Fibroblast of skin of left quadriceps (primary cell): ENCODE results near the gene IL22RA2.
"Not testable (repeated sequence)": the region's sequence is repeated elsewhere in the genome, so short reads cannot be mapped to it uniquely, and the experiment has no call there.

Experiments
- DNase-seq, 2 experiments: peaks; one replicate each; pipeline ENCODE4 v3.0.0-alpha.2; 2013; ENCODE audit warnings: low read depth in 2 of 2

IL22RA2 gene

DNA sequence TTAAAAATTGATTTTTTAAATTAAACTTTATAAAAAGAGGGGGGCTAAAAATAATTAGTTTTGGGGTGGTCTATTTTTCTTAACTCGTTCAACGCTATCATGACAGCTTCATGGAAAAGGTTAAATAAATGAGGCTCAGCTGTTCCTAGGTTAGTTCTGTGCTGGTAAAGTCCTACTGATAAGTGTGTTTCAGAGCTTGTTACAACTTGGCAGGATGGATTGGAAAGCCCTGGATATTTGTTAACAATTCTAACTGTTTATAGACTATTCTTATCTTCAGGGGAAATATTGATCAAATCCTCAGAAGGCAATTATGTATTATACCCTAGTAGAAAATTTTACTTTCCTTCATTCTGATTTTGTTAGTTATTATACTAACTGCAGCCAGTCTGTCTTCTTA, 50.4 kb downstream of the IL22RA2 start:
- DNase-seq = no peak

DNA sequence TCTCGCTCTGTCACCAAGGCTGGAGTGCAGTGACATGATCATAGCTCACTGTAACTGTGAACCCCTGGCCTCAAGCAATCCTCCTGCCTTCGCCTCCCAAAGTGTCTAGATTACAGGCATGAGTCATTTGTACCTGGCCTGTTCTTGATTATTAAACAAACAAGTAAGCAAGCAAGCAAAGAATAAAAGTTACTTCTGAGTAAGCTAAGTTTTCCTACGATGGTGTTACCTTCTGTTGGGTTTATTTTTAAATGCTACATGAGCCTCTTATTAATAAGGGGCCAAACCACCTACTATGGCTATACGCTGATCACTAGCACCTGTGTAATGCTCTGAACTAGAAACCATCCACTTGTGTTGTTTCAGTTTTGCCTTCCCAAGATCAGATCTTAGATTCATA, 50.8 kb downstream of the IL22RA2 start:
- DNase-seq = no peak

DNA sequence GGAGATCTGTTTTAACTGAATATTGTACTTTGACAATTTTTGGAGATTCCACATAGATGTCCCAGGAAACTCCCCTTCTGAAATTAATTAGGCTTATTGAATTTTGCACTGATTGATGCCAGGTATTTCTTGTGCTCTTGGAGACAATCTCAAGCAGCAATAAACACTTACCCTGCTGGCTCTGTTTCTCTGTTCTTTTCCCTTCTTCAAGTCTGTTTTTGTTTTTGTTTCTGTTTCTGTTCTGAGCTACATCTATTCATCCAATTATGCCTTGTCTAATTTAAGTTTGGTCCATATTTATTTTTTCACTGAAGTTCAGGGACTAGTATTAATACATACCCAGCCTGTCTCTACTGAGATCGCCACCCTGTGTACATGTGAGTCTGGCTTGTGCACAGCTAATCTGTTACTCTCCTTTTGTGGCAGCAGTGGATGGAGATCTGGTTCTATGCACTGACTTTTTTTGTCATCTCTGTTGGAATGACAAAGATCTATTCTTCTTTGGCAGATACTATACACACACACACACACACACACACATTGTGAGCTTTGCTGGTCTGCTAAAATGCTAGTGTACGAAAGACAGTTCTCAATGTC, 51.9 kb downstream of the IL22RA2 start:
- no peak for DNase-seq

DNA sequence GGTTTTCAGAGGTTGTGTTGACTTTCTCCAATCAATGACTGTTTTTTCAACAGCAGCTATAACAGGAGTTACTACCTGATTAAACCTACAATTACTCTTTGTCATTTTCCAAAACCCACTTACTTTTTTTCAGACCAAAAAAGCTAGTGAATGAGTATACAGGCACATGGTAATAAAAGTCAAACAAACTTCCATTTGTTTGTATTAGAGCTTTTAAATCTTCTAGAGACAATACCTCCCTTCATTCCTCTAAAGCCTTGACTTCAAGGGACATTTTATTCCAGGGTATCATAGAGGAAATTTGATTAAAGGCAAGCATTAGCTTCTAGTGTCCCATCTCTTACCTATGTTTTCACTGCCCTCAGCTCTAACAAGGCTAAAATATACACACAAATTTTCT, 52.7 kb downstream of the IL22RA2 start:
- DNase-seq = no peak

DNA sequence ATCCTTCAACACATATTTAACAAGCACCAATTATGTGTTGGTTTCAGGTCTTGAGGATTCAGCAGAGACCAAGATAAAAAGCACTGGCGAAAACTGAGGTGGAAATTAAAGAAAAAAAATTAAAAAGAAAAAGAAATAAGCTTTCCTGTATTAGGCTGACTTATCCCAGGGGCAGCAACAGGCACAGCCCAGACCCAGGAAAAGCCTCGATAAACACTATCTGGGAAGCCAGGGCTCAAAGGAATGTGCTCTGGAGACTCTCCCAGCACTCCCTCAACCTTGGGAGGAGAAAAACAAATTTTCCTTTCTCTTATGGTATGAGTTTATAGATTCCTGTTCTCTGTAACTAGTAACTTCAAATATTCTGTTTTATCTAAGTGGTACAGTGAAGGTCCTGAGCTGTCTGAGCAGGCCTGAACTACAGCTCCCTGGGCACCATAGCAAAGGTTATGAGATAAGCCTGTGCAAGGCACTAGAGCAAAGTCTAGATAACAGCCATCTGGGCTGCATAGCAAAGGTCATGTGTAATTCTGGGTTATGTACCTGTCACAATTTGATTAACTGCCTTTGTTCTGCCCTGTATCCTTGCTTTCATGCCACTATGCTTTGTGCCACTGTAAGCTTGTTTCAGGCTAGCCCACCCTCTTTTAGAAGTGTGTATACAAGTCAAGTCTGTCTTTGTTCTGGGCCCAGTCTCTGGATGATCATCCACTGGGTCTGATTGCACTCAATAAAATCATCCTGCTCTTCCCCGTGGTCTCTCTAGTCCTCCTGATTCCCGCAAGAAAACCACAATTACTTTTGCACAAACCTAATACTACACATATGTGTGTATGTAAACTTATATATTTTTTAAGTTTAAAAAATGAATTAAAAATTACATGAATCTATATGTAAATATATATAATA, 54.0 kb downstream of the IL22RA2 start:
- no peak for DNase-seq

DNA sequence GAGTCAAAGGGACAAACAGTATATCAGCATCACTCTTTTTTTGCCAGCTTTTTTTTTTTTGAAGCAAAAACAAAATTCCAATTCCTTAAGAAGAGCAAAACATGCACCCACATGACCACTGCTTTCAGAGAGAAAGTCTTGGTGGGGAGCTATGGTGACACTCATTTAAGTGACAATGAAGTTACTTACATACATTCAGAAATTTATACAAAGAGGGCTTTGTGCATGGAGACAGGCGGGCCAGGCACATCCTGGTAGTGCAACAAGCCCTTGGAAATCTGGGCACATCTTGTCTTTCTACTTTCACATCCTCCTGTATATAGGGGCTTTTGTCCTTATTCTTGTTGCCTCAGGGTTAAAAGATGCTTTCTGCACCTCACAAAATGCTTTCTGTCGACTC, 55.9 kb downstream of the IL22RA2 start:
- DNase-seq = no peak

DNA sequence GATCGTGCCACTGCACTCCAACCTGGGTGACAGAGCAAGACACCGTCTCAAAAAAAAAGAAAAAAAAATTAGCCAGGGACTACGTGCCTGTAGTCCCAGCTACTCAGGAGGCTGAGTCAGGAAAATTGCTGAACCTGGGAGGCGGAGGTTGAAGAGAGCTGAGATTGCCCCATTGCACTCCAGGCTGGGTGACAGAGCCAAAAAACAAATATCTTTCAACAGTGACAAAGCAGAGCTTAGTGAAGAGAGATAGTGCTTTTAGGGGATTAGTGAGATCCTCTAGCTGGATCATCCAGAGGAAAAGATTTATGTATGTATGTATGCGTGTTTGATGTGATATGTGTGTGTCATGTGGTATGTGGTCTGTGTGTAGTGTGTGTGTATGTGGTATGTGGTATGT, 56.6 kb downstream of the IL22RA2 start:
- DNase-seq = no peak

GRCh38 chr6:137115658-137116057, 57.8 kb downstream of the IL22RA2 start:
- no peak for DNase-seq

DNA sequence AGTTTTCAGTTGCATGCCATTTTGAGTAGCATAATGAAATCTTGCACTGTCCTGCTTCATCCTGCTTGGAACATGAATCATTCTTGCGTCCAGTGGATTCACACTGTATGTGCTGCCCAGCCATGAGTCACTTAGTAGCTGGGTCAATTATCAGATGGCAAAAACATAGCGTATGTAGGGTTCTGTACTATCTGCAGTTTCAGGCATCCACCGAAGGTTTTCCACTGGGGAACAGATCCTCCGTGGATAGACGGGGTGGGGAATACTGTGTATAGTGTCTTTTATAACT, 61.4 kb downstream of the IL22RA2 start:
- no peak for DNase-seq

GRCh38 chr6:137111296-137112066, 62.0 kb downstream of the IL22RA2 start:
- no peak for DNase-seq

- DNase-seq = no peak
Measured at GRCh38 chr6:137107767-137108105, 65.7 kb downstream of the IL22RA2 start.

- not testable (repeated sequence) for DNase-seq
Measured at GRCh38 chr6:137107047-137107766, 66.2 kb downstream of the IL22RA2 start.

DNA sequence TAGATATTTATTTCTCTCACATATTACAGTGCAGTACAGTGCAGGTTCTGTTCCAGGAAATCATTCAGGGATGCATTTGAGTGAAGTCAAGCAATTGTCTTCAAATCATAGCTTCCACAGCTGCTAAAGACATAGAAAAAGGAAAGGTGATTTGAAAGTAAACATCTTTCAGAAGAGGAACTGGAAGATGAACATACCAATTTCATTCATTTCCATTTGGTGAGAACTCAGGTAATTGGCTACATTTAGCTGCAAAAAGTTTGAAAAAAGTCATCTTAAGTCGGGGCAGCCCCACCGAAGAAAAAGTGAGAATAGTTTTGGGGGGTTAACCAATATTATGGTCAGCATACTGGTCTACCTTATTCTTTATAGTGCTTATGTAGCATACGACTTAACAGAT, 67.3 kb downstream of the IL22RA2 start:
- DNase-seq = no peak

GRCh38 chr6:137105375-137105774, 68.1 kb downstream of the IL22RA2 start:
- DNase-seq = no peak

DNA sequence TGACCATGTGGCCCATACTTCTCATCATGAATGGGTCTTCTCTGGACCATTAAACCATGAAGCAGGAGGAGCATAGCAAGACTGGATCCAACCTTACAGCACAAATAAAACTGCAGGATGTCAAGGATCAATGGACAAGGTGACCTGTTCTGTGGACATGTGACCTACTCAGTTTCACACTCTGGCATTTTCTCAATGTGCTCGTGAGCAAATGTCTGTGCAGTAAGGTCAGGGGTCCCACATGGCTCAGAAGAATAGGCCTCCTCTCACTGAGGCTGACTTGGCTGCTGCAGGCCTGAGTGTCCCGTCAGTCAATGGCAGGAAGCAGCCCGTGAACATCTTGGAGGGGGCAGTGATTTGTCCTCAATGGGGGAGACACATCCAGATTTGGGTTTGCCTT, 68.5 kb downstream of the IL22RA2 start:
- DNase-seq = no peak

DNA sequence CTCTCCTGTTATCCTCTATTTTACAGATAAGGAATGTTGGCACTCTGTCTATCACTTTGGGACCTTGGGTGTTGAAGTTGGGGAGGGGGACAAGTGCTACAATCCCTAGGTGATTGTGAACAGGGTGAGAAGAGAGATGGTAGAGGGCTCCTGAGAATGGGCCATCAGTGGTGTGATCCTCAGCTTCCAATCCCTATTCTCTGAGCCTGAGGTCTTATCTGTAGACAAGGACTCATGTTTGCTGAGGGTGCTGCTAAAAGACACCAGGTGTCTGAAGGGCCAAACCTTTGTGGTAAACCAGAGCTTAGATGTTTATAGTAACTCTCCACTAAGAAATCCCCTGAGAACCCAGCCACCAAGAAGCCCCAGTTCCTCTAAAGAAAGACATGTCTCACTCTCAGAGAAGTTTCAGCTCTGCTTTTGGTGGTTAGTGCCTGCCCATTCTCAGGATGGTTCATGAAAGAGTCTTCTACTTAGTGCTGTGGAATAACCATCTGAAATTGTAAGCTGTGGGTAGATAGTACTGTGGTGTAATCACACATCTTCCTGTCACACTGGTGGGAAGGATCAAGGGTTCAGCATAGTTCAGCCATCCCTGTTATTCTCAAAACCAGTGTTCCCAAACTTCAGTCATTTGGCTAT, 70.5 kb downstream of the IL22RA2 start:
- DNase-seq = no peak

- no peak for DNase-seq
Measured at GRCh38 chr6:137102050-137102848, 71.2 kb downstream of the IL22RA2 start.

DNA sequence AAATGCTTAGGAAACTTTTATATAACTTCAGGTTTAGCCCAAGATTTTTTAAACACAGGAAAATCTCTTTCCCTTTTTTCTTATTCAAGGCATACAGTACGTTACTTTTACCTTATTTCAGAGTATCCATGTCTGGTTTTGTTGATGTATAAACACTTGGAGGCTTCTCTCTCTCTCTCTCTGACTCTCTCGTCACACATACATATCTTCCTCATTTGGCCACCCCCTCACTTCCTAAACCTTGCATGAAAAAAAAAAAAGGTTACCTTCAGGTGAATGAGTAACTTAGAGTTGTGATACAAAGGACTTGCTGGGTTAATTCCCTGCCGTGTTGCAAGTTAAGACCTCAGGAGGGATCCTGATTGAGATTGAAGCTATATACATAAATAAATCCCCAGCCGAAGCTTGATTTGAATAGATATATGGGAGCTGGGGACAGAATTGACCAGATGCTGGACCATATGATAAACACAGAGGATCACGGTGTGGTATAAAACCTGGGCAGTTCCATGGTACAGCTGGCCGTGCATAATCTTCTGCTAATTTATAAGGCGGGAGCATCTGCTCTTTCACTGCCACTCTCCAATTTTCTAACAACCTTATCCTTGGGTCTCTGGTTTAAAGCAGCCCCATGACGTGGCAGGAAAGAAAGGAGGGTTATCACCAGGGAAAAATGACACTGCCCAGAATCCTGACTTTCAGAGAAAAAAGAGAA, 73.6 kb downstream of the IL22RA2 start:
- DNase-seq = no peak

- DNase-seq = no peak
Measured at GRCh38 chr6:137097526-137097925, 75.9 kb downstream of the IL22RA2 start.

- no peak for DNase-seq
Measured at GRCh38 chr6:137097057-137097456, 76.4 kb downstream of the IL22RA2 start.
